ENCODE results near the gene BCLAF1.
"Not testable (repeated sequence)": the region's sequence is repeated elsewhere in the genome, so short reads cannot be mapped to it uniquely, and the experiment has no call there.

Gene BCLAF1

DNA sequence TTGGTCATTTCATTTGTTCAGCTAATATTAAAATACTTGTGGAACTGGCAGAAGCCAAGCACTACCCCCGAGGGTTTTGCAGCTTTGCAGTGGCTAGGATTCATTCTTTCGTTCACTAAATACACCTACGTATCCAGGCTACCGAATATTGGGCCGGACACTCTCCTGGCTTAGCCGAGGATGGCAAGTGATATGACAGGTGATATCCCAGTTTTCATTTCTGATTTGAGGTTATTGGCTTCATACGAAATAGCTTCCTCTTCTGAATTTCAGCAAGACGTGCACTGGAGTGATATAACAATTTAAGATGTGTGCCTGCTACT, 39.0 kb downstream of the BCLAF1 start:
- no peak for FAIRE-seq

DNA sequence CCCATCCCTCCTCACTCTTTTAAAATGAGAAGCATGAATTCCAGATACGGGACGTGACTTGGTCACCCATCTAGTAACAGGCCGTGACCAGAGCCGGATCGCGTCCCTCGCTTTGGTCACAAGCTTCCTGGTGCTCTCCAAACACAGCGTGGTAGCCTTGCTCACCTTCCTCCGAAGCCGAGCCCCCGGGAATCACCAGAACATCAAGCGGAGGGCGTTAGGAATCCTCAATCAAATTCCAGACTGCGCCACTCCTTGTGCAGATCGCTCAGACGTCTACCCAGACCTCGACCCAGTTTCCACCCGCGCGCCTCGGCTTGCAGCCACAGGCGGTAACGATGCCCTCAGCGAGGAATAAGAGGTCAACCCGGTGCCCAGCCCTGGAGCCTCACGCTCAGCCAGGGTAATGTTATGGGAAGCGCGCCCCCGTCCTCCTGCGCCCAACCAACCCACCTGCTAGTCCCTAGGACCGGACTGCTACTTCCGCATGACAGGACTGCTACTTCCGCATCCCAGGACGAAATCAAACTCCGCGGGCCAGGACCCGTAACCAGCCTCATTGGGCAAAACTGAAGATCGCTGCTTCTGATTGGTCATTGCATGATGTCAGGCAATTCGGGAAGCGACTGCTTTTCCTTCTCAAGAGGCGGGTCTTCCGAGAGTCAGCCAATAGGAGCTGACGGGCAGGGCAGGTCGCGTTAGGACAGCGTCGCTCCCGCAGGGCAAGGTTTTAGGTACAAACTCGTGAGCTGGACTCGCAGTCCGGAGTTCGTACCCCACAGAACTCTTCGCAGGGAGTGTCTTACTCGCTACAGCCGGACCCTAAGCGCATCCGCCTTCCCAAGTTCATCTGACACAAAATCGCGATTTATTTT, 39.6 kb downstream of the BCLAF1 start, which contains the start of gene MTFR2:
MTFR2 (minus strand) TSS at position 501 of the 875 bp plus-strand sequence. CDS start 1,212 bp downstream, outside the sequence.
- DNase-seq (ENCODE audit: insufficient read length, low spot score): peak; percentile 98
- peak; percentile 94 for FAIRE-seq

More for the DNA sequence above, 39.0 kb downstream of the BCLAF1 start:
- no peak for DNase-seq (ENCODE audit: insufficient read length, low spot score)

GRCh38 chr6:136249336-136249735, 40.3 kb downstream of the BCLAF1 start:
- FAIRE-seq: no peak
- DNase-seq (ENCODE audit: insufficient read length, low spot score): peak; percentile 11

- no peak for FAIRE-seq
- no peak for DNase-seq (ENCODE audit: insufficient read length, low spot score)
Measured at GRCh38 chr6:136244061-136244616, 45.5 kb downstream of the BCLAF1 start.

DNA sequence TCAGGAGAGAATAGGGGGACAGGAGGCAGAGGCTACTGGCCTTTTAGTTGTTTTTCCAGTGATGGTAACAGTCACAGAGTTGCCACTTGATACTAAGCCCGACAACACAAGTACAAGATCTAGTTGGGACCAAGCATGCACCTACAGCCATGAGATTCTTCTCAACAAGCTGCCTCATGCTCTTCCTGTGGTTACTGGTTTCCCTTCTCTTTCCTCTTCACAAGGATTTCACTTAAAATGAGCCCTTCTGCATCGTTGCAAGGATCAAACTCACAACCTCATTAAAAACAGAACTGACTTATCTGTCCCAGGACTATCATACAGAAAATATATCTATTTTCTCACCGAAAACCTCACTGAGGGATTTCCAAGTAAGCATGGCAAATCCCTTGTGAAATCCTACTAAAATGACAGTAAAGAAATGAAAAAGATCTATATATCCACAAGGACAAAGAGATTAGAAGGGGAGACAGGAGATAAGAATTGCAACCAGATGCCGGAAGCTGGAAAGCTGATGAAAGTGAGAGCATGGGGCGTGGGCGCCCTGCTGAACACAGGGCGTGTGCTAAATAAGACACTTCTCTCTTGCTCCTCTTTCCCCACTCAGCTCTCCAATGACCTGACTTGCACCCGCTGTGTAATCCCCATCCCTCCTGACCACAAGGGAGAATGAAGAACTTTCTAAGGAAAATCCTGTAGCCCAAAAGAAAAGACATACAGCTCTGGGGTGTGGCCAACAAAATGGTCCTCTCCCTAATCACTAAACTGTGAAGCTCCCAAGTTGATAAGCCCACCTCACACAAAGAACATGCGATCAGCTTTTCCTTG, 53.0 kb downstream of the BCLAF1 start:
- no peak for DNase-seq (ENCODE audit: insufficient read length, low spot score)
- no peak for FAIRE-seq

DNA sequence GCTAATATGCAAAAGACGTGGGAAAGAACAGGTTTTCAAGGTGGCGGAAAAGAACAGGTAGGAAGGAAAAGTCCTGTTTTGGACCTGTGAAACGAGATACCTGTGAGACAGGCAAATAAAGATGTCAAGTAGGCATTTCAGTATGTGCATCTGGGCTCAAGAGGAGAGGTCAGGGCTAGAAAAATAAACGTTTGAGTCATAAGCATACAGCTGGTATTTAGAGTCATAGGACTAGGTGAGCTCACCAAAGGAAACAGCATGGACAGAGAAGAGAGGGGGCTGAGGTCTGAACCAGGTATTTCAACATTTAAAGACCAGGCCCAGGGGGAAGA, 54.4 kb downstream of the BCLAF1 start:
- DNase-seq (ENCODE audit: insufficient read length, low spot score) (no peak), FAIRE-seq (no peak)

- FAIRE-seq: no peak
- no peak for DNase-seq (ENCODE audit: insufficient read length, low spot score)
Measured at GRCh38 chr6:136232701-136233100, 56.9 kb downstream of the BCLAF1 start.

GRCh38 chr6:136230219-136230853, 59.3 kb downstream of the BCLAF1 start:
- FAIRE-seq (peak; percentile 44), DNase-seq (ENCODE audit: insufficient read length, low spot score) (no peak)

GRCh38 chr6:136228814-136229213, 60.8 kb downstream of the BCLAF1 start:
- no peak for FAIRE-seq
- DNase-seq (ENCODE audit: insufficient read length, low spot score): no peak

GRCh38 chr6:136226674-136227377, 62.8 kb downstream of the BCLAF1 start:
- no peak for FAIRE-seq
- no peak for DNase-seq (ENCODE audit: insufficient read length, low spot score)

- DNase-seq (ENCODE audit: insufficient read length, low spot score): peak; percentile 58
- FAIRE-seq: no peak
Measured at GRCh38 chr6:136226027-136226673, 63.5 kb downstream of the BCLAF1 start.

- FAIRE-seq (no peak), DNase-seq (ENCODE audit: insufficient read length, low spot score) (no peak)
Measured at GRCh38 chr6:136225496-136225895, 64.2 kb downstream of the BCLAF1 start.

GRCh38 chr6:136224974-136225373, 64.7 kb downstream of the BCLAF1 start:
- FAIRE-seq: not testable (repeated sequence)

GRCh38 chr6:136216503-136217401, 72.9 kb downstream of the BCLAF1 start:
- DNase-seq (ENCODE audit: insufficient read length, low spot score) (no peak), FAIRE-seq (no peak)

More at GRCh38 chr6:136224974-136225373, 64.7 kb downstream of the BCLAF1 start:
- not testable (repeated sequence) for DNase-seq (ENCODE audit: insufficient read length, low spot score)

GRCh38 chr6:136213853-136214252, 75.8 kb downstream of the BCLAF1 start:
- FAIRE-seq (no peak), DNase-seq (ENCODE audit: insufficient read length, low spot score) (no peak)

- no peak for FAIRE-seq
- DNase-seq (ENCODE audit: insufficient read length, low spot score): no peak
Measured at GRCh38 chr6:136213012-136213539, 76.6 kb downstream of the BCLAF1 start.

DNA sequence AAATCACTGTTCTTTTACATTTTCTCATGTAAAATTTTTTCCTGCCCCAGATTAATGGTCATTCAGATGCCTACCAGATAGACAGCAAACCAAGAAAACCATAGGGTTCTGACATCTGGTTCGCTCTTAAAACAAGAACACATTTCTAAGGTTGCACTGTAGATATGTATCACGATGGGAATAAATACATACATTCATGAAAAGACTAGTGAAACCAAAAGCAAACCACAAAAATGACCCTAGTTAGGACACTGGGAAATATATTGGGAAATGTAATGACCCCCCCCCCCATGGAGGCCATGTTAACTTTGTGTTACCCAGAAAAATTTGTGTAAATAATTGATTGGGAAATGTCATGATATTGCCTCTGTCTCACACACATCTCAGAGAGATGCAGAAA, 77.0 kb downstream of the BCLAF1 start:
- FAIRE-seq: no peak
- DNase-seq (ENCODE audit: insufficient read length, low spot score): no peak

- FAIRE-seq (no peak), DNase-seq (ENCODE audit: insufficient read length, low spot score) (no peak)
Measured at GRCh38 chr6:136210398-136211165, 79.1 kb downstream of the BCLAF1 start.

Measured in HTR-8/SVneo (cell line).